HG03565 (cell line): ENCODE results near the gene LGALS3BP.

Source experiments
- ATAC-seq: cut with Tn5 transposase; IDR thresholded peaks from one replicate; pipeline ENCODE4 v1.9.1; 2021; ENCODE audit warnings: mild to moderate bottlenecking, moderate library complexity; ENCODE audit not compliant: unreplicated experiment

LGALS3BP gene

DNA sequence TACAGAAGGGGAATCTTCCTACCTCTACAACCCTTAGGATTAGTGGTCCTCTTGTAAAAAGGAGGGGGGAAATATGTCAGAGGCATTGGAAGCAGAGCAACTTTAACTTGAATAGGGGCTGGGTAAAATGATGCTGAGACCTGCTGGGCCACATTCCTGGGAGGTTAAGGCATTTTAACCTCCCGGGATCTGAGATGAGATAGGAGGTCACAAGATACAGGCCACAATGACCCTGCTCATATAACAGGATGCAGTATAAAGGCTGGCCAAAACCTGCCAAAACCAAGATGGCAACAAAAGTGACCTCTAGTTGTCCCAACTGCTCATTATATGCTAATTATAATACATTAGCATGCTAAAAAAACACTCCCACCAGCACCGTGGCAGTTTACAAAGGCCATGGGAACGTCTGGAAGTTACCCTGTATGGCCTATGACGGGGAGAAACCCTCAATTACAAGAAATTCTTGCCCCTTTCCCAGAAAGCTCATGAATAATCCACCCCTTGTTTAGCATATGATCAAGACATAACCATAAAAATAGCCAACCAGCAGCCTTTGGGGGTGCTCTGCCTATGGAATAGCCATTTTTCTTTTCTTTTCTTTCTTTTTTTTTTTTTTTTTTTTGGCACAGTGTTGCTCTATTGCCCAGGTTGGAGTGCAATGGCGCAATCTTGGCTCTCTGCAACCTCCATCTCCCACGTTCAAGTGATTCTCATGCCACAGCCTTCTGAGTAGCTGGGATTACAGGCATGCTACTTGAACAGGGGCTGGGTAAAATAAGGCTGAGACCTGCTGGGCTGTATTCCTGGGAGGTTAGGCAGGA is 38.0 kb upstream of the LGALS3BP start:
- ATAC-seq = no peak

DNA sequence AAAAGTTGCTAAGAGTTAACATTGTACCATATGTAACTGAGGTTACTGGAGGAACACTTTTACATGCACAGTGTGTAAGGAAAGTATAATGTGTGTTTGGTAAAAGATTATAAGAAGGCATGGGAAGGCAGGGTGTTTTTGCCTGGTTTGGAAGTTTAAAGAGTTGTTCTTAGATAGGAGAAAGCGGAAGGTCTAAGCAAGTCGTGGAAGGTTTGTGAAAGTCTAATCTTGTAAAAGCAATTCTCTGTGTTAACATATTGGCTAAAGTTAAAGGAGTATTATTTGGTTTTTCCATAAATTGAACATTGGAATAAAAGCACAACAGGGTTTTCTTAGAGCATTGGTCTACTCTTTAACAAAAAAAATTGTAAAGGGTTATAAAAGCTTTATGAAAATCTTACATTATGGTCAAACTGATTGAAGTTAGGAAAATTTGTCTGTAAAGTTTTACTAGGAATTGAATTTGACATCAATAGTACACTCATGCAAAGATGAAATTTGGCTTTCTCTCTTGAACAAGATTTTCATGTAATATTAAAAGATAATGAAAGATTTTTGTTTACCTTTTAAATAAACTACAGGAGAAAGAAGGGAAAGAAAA is 34.5 kb upstream of the LGALS3BP start:
- no peak for ATAC-seq

- ATAC-seq = no peak
Observed at GRCh38 chr17:79012563-79013134, 32.9 kb upstream of the LGALS3BP start.

GRCh38 chr17:79011451-79012147 is 31.9 kb upstream of the LGALS3BP start:
- no peak for ATAC-seq

GRCh38 chr17:79010304-79010646 is 30.6 kb upstream of the LGALS3BP start:
- ATAC-seq = no peak

GRCh38 chr17:79009397-79010303 is 29.9 kb upstream of the LGALS3BP start, which contains the start of gene CANT1:
Gene CANT1, minus strand, starts transcription at chr17:79009764. Its CDS starts 12,142 bp downstream, at chr17:78997622.
- peak; percentile 74 for ATAC-seq

GRCh38 chr17:79008666-79009387 is 29.1 kb upstream of the LGALS3BP start:
- ATAC-seq = no peak

GRCh38 chr17:79007504-79008381 is 28.0 kb upstream of the LGALS3BP start:
- no peak for ATAC-seq

- no peak for ATAC-seq
Observed at GRCh38 chr17:79006794-79007503, 27.2 kb upstream of the LGALS3BP start.

- ATAC-seq = no peak
Observed at GRCh38 chr17:79006046-79006445, 26.3 kb upstream of the LGALS3BP start.

DNA sequence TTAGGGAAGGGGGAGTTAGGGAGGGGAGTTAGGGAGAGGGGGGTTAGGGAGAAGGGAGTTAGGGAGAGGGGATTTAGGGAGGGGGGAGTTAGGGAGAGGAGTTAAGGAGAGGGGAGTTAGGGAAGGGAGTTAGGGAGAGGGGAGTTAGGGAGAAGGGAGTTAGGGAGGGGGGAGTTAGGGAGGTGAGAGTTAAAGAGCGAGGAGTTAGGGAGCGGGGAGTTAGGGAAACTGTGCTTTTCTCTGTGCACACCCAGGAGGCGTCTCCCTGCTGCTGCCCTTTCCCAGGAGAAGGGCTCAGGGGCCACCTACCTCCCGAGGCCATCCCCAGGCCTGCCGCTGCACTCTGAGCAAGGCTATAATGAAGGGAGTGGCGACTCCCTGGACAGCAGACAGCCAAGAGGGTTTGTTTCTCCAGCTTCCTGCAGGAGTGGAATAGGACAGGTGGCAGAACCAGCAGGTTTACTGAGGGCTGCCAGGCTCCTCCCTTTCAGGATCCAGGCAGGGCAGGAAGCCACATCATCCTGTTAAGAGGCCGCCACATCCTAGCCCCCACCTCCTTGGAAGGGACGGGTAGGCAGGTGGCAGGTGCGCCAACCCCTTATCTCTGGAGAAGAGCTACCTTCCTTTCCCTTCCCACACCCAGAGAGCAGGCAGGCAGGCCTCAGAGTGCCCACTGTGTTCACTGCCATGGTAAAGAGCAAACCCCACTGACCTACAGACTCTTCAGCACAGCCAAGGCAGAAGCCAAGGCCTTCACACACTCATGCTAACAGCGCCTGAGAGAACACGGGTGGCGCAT is 25.5 kb upstream of the LGALS3BP start:
- no peak for ATAC-seq

DNA sequence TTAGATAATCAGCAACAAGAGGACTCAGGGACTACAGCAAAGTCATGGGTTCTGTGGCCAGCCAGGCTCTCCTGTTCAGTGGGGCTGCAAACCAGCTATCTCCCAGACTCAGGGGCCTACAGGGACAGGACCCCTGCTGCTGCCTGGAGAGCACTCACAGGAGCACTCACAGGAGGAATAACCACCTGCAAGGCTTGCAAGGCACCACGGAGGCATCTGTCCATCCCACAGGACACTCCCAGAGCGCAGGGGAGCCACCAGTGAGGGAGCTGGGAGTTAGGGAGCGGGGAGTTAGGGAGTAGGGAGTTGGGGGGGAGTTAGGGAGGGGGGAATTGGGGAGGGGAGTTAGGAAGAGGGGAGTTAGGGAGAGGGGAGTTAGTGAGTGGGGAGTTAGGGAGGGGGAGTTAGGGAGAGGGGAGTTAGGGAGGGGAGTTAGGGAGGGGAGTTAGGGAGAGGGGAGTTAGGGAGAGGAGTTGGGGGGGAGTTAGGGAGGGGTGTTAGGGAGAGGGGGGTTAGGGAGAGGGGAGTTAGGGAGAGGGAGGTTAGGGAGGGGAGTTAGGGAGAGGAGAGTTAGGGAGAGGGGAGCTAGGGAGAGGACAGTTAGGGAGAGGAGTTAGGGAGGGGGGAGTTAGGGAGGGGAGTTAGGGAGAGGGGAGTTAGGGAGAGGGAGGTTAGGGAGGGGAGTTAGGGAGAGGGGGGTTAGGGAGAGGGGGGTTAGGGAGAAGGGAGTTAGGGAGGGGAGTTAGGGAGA is 24.1 kb upstream of the LGALS3BP start:
- ATAC-seq = no peak

GRCh38 chr17:79002796-79003593 is 23.3 kb upstream of the LGALS3BP start:
- no peak for ATAC-seq

DNA sequence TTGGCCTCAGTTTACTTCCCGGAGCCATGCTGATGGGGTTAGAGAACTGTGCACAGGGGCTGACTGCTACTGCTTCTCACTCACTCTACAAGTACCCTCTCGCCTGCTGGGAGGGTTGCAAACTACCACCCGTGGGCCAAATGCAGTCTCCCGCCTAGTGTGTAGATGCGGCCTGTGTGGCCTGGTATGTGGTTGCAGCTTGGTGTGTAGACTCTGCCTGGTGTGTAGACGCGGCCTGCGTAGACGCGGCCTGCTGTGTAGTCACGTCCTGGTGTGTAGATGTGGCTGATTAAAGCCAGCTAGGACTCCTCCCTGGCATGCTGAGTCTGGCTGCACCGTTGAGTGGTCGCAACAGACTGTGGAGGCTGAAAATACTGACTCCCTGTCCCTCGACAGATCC is 22.6 kb upstream of the LGALS3BP start:
- no peak for ATAC-seq

DNA sequence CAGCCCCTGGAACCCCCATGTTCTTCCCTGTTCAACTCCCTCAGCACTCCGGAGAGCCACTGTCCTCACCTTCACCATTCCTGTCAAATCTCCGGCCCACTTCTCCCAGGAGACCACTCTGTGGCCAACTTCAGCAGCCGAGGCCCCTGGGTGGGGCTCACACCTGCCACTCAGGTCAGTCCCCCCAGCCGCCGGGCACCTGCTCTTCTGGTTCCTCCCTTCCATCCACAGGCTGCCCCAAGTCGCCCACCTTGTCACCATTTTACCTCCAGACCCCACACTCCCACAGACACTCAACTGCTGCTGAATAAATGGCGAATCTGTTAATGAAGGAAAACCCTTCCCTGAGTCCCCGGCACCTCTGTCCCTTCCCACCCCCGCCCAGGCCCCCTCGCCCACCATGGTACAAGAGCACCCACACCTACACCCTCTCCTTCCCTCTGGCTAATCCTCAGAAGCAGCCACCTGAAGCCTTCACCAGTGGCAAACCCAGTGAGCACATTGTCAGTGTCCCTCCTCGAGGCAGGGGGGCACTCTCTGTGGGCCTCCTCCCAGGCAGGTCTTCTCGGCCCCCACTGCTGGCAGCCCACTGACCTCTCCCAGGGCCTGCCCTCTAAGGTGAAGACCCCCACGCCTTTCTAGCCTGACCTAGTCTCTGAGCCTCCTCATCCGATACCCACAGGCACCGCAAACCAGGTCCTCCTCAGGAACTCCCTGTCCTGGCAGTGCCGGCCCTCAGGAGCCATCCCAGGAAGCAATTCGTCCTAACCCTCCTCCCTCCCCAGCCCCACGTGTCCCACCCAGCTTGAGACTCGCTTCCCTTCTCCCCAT is 21.7 kb upstream of the LGALS3BP start:
- no peak for ATAC-seq
